Adrenal gland (tissue), 5 donors: ENCODE results near the gene RGS9.

ENCODE experiments used
- CTCF ChIP-seq, 6 experiments: fragments of 450-650 bp in 4 of 6; fragments of 200-600 bp in 2 of 6; sonication (generic) in 1 of 6; IDR thresholded peaks; 1 replicate in 5 of 6; 2 replicates in 1 of 6; pipeline versions ENCODE4 v1.5.1 to v1.8.0; 2016 to 2021; ENCODE audit warnings: antibody characterized with exemption in 6 of 6, mild to moderate bottlenecking in 2 of 6, moderate library complexity in 1 of 6
- POLR2A ChIP-seq, 2 donors: fragments of 450-650 bp; IDR thresholded peaks; one replicate each; pipeline ENCODE4 v1.6.1; 2017; ENCODE audit warnings: antibody characterized with exemption in 2 of 2, mild to moderate bottlenecking in 2 of 2, moderate library complexity in 1 of 2
- donor health status: DM: no; HTN: no; CAD: no.

- no peak for TF ChIP-seq POLR2A (IDR thresholded peaks at IDR 0.05)
- no peak for TF ChIP-seq CTCF (IDR thresholded peaks at IDR 0.05)
Measured at GRCh38 chr17:65190467-65191097, 53.4 kb downstream of the RGS9 start.
